HCT116 (cell line): Measurements from ENCODE around the gene FCSK. TPM values are rescaled to one million over a fixed set of nuclear protein-coding genes. Genes with fewer than 3 reads are reported as not detected.

ENCODE experiments used
- ATAC-seq: fragments of 200-7000 bp; cut with Tn5 transposase; 2 replicates; pipeline ENCODE4 v1.9.1; 2020; ENCODE audit warnings: mild to moderate bottlenecking, moderate library complexity
- BruUV-seq: library from RNA; stranded (reverse); fragments of 400-500 nt; replicated peaks from 2 replicates; lab custom pipeline; 2021; lab: Mats Ljungman, UMichigan
- CTCF ChIA-PET: fragments of 300-600 bp; sonication (Branson Sonifier 250); formaldehyde crosslinking; loops from one replicate; lab custom pipeline; 2021; ENCODE audit warnings: antibody characterized with exemption; lab: Charles Lee
- POLR2A ChIA-PET: fragments of 300-600, 350-600 bp; sonication (Branson Sonifier 250); formaldehyde crosslinking; loops from one replicate; lab custom pipeline; 2021; ENCODE audit warnings: antibody characterized with exemption; lab: Charles Lee
- RAD21 ChIA-PET, 2 experiments: fragments of 300-600 bp; sonication (Branson Sonifier 250); formaldehyde crosslinking; loops; one replicate each; lab custom pipeline; 2023; ENCODE audit warnings: low total read pairs in 2 of 2; ENCODE audit not compliant: uncharacterized antibody in 2 of 2, unreplicated experiment in 2 of 2, low non-redundant PET in 1 of 2; lab: Charles Lee
- DNase-seq: peaks from one replicate; pipeline ENCODE4 v3.0.0-alpha.2; 2010; ENCODE audit warnings: low read depth, low spot score
- H2AFZ ChIP-seq: fragments of 200-600 bp; shearing (Covaris generic), sonication (generic); 2 replicates; pipeline ENCODE4 v1.6.1; 2017; ENCODE audit warnings: low read depth, mixed run types, mixed read lengths, antibody characterized with exemption, low read length; ENCODE audit not compliant: poor library complexity, severe bottlenecking
- H3K27ac ChIP-seq: 2 replicates; pipeline ENCODE4 v1.5.1; 2012; ENCODE audit warnings: low read depth, low read length
- H3K27me3 ChIP-seq: fragments of 200-600 bp; sonication (generic); 2 replicates; pipeline ENCODE4 v1.6.1; 2016; ENCODE audit warnings: mixed run types, low read length, mixed read lengths; ENCODE audit not compliant: insufficient read depth
- H3K36me3 ChIP-seq, 2 experiments: fragments of 200-500 bp in 1 of 2; fragments of 200-600 bp in 1 of 2; sonication (Bioruptor generic) in 1 of 2; sonication (generic) in 1 of 2; 2 replicates each; pipeline versions ENCODE4 v1.5.1 to v1.6.1; 2014 to 2016; ENCODE audit warnings: low read length in 2 of 2, inconsistent platforms in 1 of 2, mixed read lengths in 1 of 2, mixed run types in 1 of 2; ENCODE audit not compliant: insufficient read depth in 2 of 2, control insufficient read depth in 1 of 2
- H3K4me1 ChIP-seq, 2 experiments: fragments of 200-600 bp in 1 of 2; sonication (generic) in 1 of 2; 2 replicates each; pipeline versions ENCODE4 v1.5.1 to v1.6.1; 2012 to 2017; ENCODE audit warnings: low read length in 2 of 2, inconsistent platforms in 1 of 2, mild to moderate bottlenecking in 1 of 2, mixed read lengths in 1 of 2, mixed run types in 1 of 2, moderate library complexity in 1 of 2; ENCODE audit not compliant: insufficient read depth in 2 of 2, control insufficient read depth in 1 of 2
- H3K4me2 ChIP-seq: fragments of 200-600 bp; sonication (generic); 2 replicates; pipeline ENCODE4 v1.6.1; 2017; ENCODE audit warnings: mixed run types, low read length, mixed read lengths
- H3K4me3 ChIP-seq, 2 experiments: fragments of 200-600 bp in 1 of 2; sonication (generic) in 1 of 2; replicated peaks in 1 of 2; 2 replicates each; pipeline ENCODE4 v1.5.1; 2011 to 2016; ENCODE audit warnings: low read length in 2 of 2, control low read depth in 1 of 2, low read depth in 1 of 2, mild to moderate bottlenecking in 1 of 2, mixed read lengths in 1 of 2, mixed run types in 1 of 2
- H3K79me2 ChIP-seq: fragments of 200-600 bp; sonication (generic); 2 replicates; pipeline ENCODE4 v1.6.1; 2017; ENCODE audit warnings: mild to moderate bottlenecking, mixed run types, low read length, moderate library complexity, mixed read lengths; ENCODE audit not compliant: insufficient read depth
- H3K9ac ChIP-seq: fragments of 200-600 bp; sonication (generic); 2 replicates; pipeline ENCODE4 v1.6.1; 2016; ENCODE audit warnings: low read length, mixed read lengths
- H3K9me2 ChIP-seq: fragments of 200-600 bp; sonication (generic), shearing (Covaris generic); 2 replicates; pipeline ENCODE4 v1.6.1; 2017; ENCODE audit warnings: mixed run types, mild to moderate bottlenecking, moderate library complexity; ENCODE audit not compliant: insufficient read depth
- H3K9me3 ChIP-seq, 2 experiments: fragments of 200-500 bp in 1 of 2; fragments of 200-600 bp in 1 of 2; sonication (Bioruptor generic) in 1 of 2; sonication (generic) in 1 of 2; 2 replicates each; pipeline ENCODE4 v1.6.1; 2014 to 2017; ENCODE audit warnings: low read length in 2 of 2, mixed read lengths in 2 of 2, inconsistent platforms in 1 of 2, low read depth in 1 of 2, mild to moderate bottlenecking in 1 of 2, mixed run types in 1 of 2, moderate library complexity in 1 of 2; ENCODE audit not compliant: control insufficient read depth in 1 of 2, insufficient read depth in 1 of 2
- H4K20me1 ChIP-seq: fragments of 200-600 bp; sonication (generic), shearing (Covaris generic); 2 replicates; pipeline ENCODE4 v1.6.1; 2017; ENCODE audit warnings: mixed run types, mild to moderate bottlenecking, moderate library complexity; ENCODE audit not compliant: insufficient read depth
- EZH2 ChIP-seq: fragments of 200-600 bp; sonication (generic); IDR thresholded peaks from 2 replicates; pipeline ENCODE4 v1.6.1; 2017; ENCODE audit warnings: antibody characterized with exemption, mixed run types
- EZH2phosphoT487 ChIP-seq: fragments of 200-600 bp; IDR thresholded peaks from 2 replicates; pipeline ENCODE4 v1.6.1; 2018; ENCODE audit warnings: antibody characterized with exemption, borderline replicate concordance
- FOSL1 ChIP-seq: IDR thresholded peaks from 2 replicates; pipeline ENCODE4 v1.6.1; 2012; ENCODE audit warnings: low read depth
- MAX ChIP-seq: IDR thresholded peaks from 2 replicates; pipeline ENCODE4 v1.6.1; 2012
- POLR2A ChIP-seq: IDR thresholded peaks from 2 replicates; pipeline ENCODE4 v1.7.0; 2011; ENCODE audit warnings: borderline replicate concordance; ENCODE audit not compliant: insufficient read depth, insufficient read length; ENCODE audit errors: extremely low read depth
- POLR2AphosphoS5 ChIP-seq: IDR thresholded peaks from 2 replicates; pipeline ENCODE4 v1.6.1; 2011; ENCODE audit warnings: mild to moderate bottlenecking, low read depth, low read length, moderate library complexity
- RAD21 ChIP-seq: IDR thresholded peaks from 2 replicates; pipeline ENCODE4 v1.6.1; 2012; ENCODE audit warnings: low read depth, mild to moderate bottlenecking
- REST ChIP-seq: IDR thresholded peaks from 2 replicates; pipeline ENCODE4 v1.6.1; 2012; ENCODE audit warnings: low read depth
- SIN3A ChIP-seq: IDR thresholded peaks from 2 replicates; pipeline ENCODE4 v1.6.1; 2012; ENCODE audit warnings: low read depth
- SRF ChIP-seq: IDR thresholded peaks from 2 replicates; pipeline ENCODE4 v1.6.1; 2012; ENCODE audit warnings: low read depth
- TCF7L2 ChIP-seq: IDR thresholded peaks from 2 replicates; pipeline ENCODE4 v1.7.0; 2011; ENCODE audit warnings: borderline replicate concordance, inconsistent platforms; ENCODE audit not compliant: insufficient read depth, insufficient read length; ENCODE audit errors: extremely low read depth
- YY1 ChIP-seq: IDR thresholded peaks from 2 replicates; pipeline ENCODE4 v1.6.1; 2011; ENCODE audit warnings: low read length, low read depth, moderate library complexity, mild to moderate bottlenecking; ENCODE audit not compliant: insufficient replicate concordance; ENCODE audit errors: extremely low read depth
- ZNF274 ChIP-seq: fragments of 200-500 bp; sonication (Bioruptor generic); IDR thresholded peaks from 2 replicates; pipeline ENCODE4 v1.6.1; 2014; ENCODE audit warnings: mild to moderate bottlenecking, low read depth, low read length, inconsistent platforms
- intact Hi-C: fragments of 100-400 bp; cut with micrococcal nuclease; formaldehyde crosslinking; loops from 2 replicates; pipeline ENCODE4 v1.10.0; 2022
- total RNA-seq: library from RNA; stranded (reverse); gene quantifications from one replicate; pipeline ENCODE4 v1.2.1, GENCODE V29; 2021; ENCODE audit not compliant: unreplicated experiment

The FCSK gene
- total RNA-seq, 1 experiment from 2014 or later: 17.1 TPM

DNA sequence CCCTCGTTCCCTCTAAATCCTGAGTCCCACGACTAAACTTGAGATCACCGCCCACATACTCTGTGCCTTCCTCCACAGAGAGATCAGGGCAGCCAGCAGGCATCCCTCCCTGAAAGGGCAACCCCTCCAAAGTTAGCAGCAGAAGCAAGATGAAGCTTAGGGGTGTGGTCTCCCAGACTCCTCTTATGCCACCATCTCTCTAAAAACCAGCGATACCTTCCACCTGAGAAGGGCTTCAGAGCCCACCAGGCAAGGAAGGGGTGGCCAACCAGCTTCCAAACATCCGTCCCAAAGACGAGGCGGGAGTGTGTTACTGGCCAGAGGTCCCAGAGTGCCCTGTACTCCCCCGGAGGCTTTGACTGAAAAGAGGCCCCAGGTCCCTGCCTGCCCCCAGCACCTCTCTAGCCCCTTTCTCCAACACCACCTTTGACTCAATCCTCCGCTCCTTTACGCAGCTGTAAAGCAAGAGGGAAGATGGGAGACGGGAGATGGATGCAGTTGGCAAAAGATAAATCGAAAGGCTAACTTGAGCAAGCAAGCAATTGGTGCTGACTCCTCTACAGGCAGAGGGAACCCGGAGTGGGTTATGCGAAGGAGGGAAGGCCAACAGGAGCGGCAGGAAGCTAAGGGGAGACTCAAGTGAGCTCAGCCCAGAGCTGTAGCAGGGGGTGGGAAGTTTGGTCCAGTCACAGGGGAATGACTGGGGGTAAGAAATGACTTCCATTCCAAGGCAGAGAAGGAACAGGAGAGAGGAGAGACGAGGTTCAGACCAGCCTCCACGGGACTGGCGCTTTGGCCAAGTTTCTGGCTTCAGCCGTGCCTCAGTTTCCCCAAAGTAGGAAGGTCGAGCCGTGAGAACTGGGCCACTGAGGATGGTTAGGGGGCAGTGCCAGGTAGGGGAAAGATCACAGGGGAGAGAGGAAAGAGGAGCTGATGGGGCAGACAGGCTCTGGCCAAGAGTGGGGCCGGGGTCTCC is 16.5 kb upstream of the FCSK start:
- DNase-seq (no peak), ATAC-seq (no peak)
- Histone ChIP-seq H3K79me2 (no peaks in the 10 kb centered on the region), H3K4me1 (peaks cover 30 to 53% of the 10 kb centered on the region in 2 experiments)
- no peak for TF ChIP-seq POLR2AphosphoS5
- TF ChIP-seq TCF7L2: no peak
- TF ChIP-seq EZH2phosphoT487: no peak
- no peak for TF ChIP-seq FOSL1
- TF ChIP-seq ZNF274: no peak
- no peak for TF ChIP-seq EZH2
- TF ChIP-seq POLR2A: no peak
- no peak for TF ChIP-seq YY1
- no peak for TF ChIP-seq REST
- TF ChIP-seq SRF: no peak
- no peak for TF ChIP-seq RAD21
- TF ChIP-seq SIN3A: no peak
- TF ChIP-seq MAX: no peak
- TF ChIP-seq, all 23 proteins: peak for 0
- Histone ChIP-seq H3K9me3 (no peaks in the 10 kb centered on the region), H3K9me2 (no peaks in the 10 kb centered on the region), H3K4me2 (peak overlapping the region; percentile 95), H4K20me1 (no peaks in the 10 kb centered on the region), H3K36me3 (no peaks in the 10 kb centered on the region), H3K9ac (peak overlapping the region; percentile 47; the same call in 1 of the 2 replicates), H3K27ac (peak overlapping the region; percentile 33; the same call in 1 of the 2 replicates), H3K4me3 (peak overlapping the region; percentile 56 to 70), H2AFZ (no peak overlapping the region), H3K27me3 (no peaks in the 10 kb centered on the region)
- intact Hi-C loops: loop anchor here (5.0 kb wide), 1 partner anchor 56 kb away; no protein-coding TSS in a partner anchor
- no TSS peak for BruUV-seq
- POLR2A ChIA-PET: interaction anchor here (1.7 kb wide), 1 partner anchor 57 kb away, joined by 8 read pairs; no protein-coding TSS in a partner anchor
- RAD21 ChIA-PET: interaction anchor here in 1 of 2 experiments (0.6 kb wide), 1 partner anchor 24 kb away, joined by 3 read pairs; no protein-coding TSS in a partner anchor
- CTCF ChIA-PET: no interaction called here
